ENCODE data around the gene TSPAN12. TPM values are rescaled to one million over a fixed set of nuclear protein-coding genes. Genes with fewer than 3 reads are reported as not detected.

TSPAN12 gene
- total RNA-seq, 4 donors from 2014 or later = 6.5 to 17.7 (median 10.1) TPM

GRCh38 chr7:120813546-120814252 lies 44.2 kb downstream of the TSPAN12 start:
- no peak overlapping the region for H3K4me3 ChIP-seq
- WGBS = 84% methylated on average over 4 of the region's 4 CpGs
- no peak for DNase-seq (ENCODE audit: extremely low spot score)
- no peak overlapping the region for H3K27ac ChIP-seq (replicated peaks in 1 of 4)
- no peaks in the 10 kb centered on the region for H3K27me3 ChIP-seq
- intact Hi-C loops (cut with DNase I) = no loop called here
- TF ChIP-seq POLR2A (IDR thresholded peaks at IDR 0.05; ENCODE audit: low read depth) (no peak), POLR2AphosphoS5 (IDR thresholded peaks at IDR 0.05) (no peak), EP300 (IDR thresholded peaks at IDR 0.05) (no peak)
- TF ChIP-seq, protein P1, sequence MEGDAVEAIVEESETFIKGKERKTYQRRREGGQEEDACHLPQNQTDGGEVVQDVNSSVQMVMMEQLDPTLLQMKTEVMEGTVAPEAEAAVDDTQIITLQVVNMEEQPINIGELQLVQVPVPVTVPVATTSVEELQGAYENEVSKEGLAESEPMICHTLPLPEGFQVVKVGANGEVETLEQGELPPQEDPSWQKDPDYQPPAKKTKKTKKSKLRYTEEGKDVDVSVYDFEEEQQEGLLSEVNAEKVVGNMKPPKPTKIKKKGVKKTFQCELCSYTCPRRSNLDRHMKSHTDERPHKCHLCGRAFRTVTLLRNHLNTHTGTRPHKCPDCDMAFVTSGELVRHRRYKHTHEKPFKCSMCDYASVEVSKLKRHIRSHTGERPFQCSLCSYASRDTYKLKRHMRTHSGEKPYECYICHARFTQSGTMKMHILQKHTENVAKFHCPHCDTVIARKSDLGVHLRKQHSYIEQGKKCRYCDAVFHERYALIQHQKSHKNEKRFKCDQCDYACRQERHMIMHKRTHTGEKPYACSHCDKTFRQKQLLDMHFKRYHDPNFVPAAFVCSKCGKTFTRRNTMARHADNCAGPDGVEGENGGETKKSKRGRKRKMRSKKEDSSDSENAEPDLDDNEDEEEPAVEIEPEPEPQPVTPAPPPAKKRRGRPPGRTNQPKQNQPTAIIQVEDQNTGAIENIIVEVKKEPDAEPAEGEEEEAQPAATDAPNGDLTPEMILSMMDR (IDR thresholded peaks at IDR 0.05) = no peak
- H3K36me3 ChIP-seq = peaks cover 0 to 5% (median 0%) of the 10 kb centered on the region in 4 donors
- H3K4me1 ChIP-seq = no peaks in the 10 kb centered on the region
- no peaks in the 10 kb centered on the region for H3K9me3 ChIP-seq

DNA sequence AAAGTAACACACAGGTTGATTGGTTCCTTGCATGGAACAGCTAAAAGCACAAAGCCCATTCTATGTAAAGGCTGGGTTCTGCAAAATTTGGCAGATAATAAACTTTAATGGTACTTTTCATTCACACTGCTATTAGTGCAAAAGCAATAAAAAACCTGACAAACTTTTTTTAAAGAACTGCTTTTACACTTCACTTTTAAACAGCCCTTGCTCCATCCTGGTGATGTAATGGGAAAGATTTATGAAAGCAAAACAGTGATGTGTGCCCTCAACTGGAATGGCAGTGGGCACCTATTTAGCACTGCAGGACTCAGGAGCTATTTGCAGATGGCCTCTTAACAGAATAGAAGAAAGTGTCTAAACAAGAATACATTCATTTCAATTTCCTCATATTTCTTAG lies 44.9 kb downstream of the TSPAN12 start:
- Histone ChIP-seq H3K27me3 (no peaks in the 10 kb centered on the region), H3K9me3 (no peaks in the 10 kb centered on the region), H3K4me3 (no peak overlapping the region), H3K36me3 (peaks cover 0 to 5% (median 0%) of the 10 kb centered on the region in 4 donors), H3K27ac (replicated peaks in 1 of 4) (no peak overlapping the region), H3K4me1 (no peaks in the 10 kb centered on the region)
- DNase-seq (ENCODE audit: extremely low spot score) = no peak
- TF ChIP-seq EP300 (IDR thresholded peaks at IDR 0.05) (no peak), POLR2A (IDR thresholded peaks at IDR 0.05; ENCODE audit: low read depth) (no peak), POLR2AphosphoS5 (IDR thresholded peaks at IDR 0.05) (no peak)
- TF ChIP-seq, protein P1 (IDR thresholded peaks at IDR 0.05) = no peak
- intact Hi-C loops (cut with DNase I) = no loop called here

- Histone ChIP-seq H3K4me3 (no peak overlapping the region), H3K36me3 (no peaks in the 10 kb centered on the region), H3K27me3 (no peaks in the 10 kb centered on the region), H3K4me1 (no peaks in the 10 kb centered on the region), H3K9me3 (no peaks in the 10 kb centered on the region), H3K27ac (replicated peaks in 1 of 4) (no peak overlapping the region)
- WGBS = 93% methylated on average over 3 of the region's 3 CpGs
- no peak for TF ChIP-seq EP300 (IDR thresholded peaks at IDR 0.05)
- no peak for TF ChIP-seq POLR2A (IDR thresholded peaks at IDR 0.05; ENCODE audit: low read depth)
- TF ChIP-seq, protein P1 (IDR thresholded peaks at IDR 0.05) = no peak
- no peak for TF ChIP-seq POLR2AphosphoS5 (IDR thresholded peaks at IDR 0.05)
- no peak for DNase-seq (ENCODE audit: extremely low spot score)
- intact Hi-C loops (cut with DNase I) = loop anchor here (5.0 kb wide), 2 partner anchors 48 to 298 kb away; partner anchors contain the start of gene TSPAN12
These were observed 48.7 kb downstream of the TSPAN12 start for GRCh38 chr7:120809260-120809659.

- Histone ChIP-seq H3K27me3 (no peaks in the 10 kb centered on the region), H3K4me1 (no peaks in the 10 kb centered on the region), H3K9me3 (no peaks in the 10 kb centered on the region), H3K4me3 (no peak overlapping the region), H3K36me3 (no peaks in the 10 kb centered on the region), H3K27ac (replicated peaks in 1 of 4) (no peak overlapping the region)
- intact Hi-C loops (cut with DNase I) = loop anchor here (5.0 kb wide), 2 partner anchors 50 to 300 kb away; partner anchors contain the start of gene TSPAN12
- no peak for DNase-seq (ENCODE audit: extremely low spot score)
- TF ChIP-seq POLR2A (IDR thresholded peaks at IDR 0.05; ENCODE audit: low read depth) (no peak), EP300 (IDR thresholded peaks at IDR 0.05) (no peak), POLR2AphosphoS5 (IDR thresholded peaks at IDR 0.05) (no peak)
- TF ChIP-seq, protein P1 (IDR thresholded peaks at IDR 0.05) = no peak
- WGBS = 85% methylated on average over 2 of the region's 2 CpGs
These were observed 50.6 kb downstream of the TSPAN12 start for GRCh38 chr7:120807390-120807789.
